Thyroid gland (tissue), 4 donors: ENCODE measurements around the gene PAK5.

Source experiments
- POLR2A ChIP-seq, 2 donors: fragments of 450-650 bp; IDR thresholded peaks; one replicate each; pipeline ENCODE4 v1.6.1; 2017; ENCODE audit warnings: antibody characterized with exemption in 2 of 2, mild to moderate bottlenecking in 2 of 2, moderate library complexity in 1 of 2
- TF ChIP-seq, protein P1 (sequence below), 6 experiments: fragments of 200-600 bp in 3 of 6; fragments of 450-650 bp in 3 of 6; sonication (generic) in 3 of 6; IDR thresholded peaks; one replicate each; pipeline ENCODE4 v1.5.1; 2016 to 2019; ENCODE audit warnings: antibody characterized with exemption in 6 of 6, mild to moderate bottlenecking in 2 of 6, inconsistent platforms in 1 of 6, moderate library complexity in 1 of 6

DNA sequence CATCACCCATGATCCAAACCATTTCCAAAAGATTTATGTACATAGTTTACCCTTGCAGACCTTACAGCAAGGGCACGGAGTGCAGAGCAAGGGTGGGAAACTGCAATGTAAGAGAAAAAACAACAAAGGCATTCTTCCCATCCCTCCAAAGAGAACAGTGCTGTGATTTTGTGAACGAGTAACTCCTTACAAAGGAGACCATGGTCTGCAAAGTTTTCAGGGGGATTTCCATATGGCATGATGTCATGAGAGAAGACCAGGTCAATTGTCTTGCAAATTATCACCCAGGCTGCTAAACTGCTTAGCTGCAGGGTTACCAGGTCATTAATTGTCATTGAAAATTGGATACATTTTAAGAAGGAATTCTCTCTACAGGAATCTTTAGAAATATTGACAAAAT lies 266.2 kb downstream of the PAK5 start:
- TF ChIP-seq, protein P1, sequence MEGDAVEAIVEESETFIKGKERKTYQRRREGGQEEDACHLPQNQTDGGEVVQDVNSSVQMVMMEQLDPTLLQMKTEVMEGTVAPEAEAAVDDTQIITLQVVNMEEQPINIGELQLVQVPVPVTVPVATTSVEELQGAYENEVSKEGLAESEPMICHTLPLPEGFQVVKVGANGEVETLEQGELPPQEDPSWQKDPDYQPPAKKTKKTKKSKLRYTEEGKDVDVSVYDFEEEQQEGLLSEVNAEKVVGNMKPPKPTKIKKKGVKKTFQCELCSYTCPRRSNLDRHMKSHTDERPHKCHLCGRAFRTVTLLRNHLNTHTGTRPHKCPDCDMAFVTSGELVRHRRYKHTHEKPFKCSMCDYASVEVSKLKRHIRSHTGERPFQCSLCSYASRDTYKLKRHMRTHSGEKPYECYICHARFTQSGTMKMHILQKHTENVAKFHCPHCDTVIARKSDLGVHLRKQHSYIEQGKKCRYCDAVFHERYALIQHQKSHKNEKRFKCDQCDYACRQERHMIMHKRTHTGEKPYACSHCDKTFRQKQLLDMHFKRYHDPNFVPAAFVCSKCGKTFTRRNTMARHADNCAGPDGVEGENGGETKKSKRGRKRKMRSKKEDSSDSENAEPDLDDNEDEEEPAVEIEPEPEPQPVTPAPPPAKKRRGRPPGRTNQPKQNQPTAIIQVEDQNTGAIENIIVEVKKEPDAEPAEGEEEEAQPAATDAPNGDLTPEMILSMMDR (IDR thresholded peaks at IDR 0.05), result no peak
- TF ChIP-seq POLR2A (IDR thresholded peaks at IDR 0.05), result no peak
